CD14-positive monocyte (primary cell): ENCODE data around the gene CA10. TPM values are rescaled to one million over a fixed set of nuclear protein-coding genes. Genes with fewer than 3 reads are reported as not detected.

Source experiments
- DNase-seq, 3 donors: peaks; one replicate each; pipeline ENCODE4 v3.0.0-alpha.2; 2011 to 2022
- H2AFZ ChIP-seq: 2 replicates; pipeline ENCODE4 v1.6.0; 2012; ENCODE audit warnings: mild to moderate bottlenecking, low read depth, low read length, inconsistent platforms; ENCODE audit not compliant: insufficient read depth, poor library complexity, severe bottlenecking
- H3K27ac ChIP-seq, 2 donors: 1 replicate in 1 of 2; 2 replicates in 1 of 2; pipeline ENCODE4 v1.5.1; 2012 to 2013; ENCODE audit warnings: low read length in 2 of 2, control low read depth in 1 of 2, inconsistent platforms in 1 of 2, low read depth in 1 of 2, mild to moderate bottlenecking in 1 of 2
- H3K27me3 ChIP-seq, 2 donors: one replicate each; pipeline versions ENCODE4 v1.6.0 to v1.6.1; 2011 to 2013; ENCODE audit warnings: low read length in 2 of 2; ENCODE audit not compliant: control insufficient read depth in 2 of 2, insufficient read depth in 2 of 2
- H3K36me3 ChIP-seq, 2 donors: replicated peaks in 1 of 2; 1 replicate in 1 of 2; 2 replicates in 1 of 2; pipeline versions ENCODE4 v1.5.1 to v1.6.1; 2012 to 2013; ENCODE audit warnings: low read length in 2 of 2, control low read depth in 1 of 2, inconsistent platforms in 1 of 2, mild to moderate bottlenecking in 1 of 2; ENCODE audit not compliant: insufficient read depth in 2 of 2, control insufficient read depth in 1 of 2
- H3K4me1 ChIP-seq, 2 donors: 1 replicate in 1 of 2; 2 replicates in 1 of 2; pipeline versions ENCODE4 v1.5.1 to v1.6.1; 2012 to 2013; ENCODE audit warnings: low read length in 2 of 2, control low read depth in 1 of 2, inconsistent platforms in 1 of 2, mild to moderate bottlenecking in 1 of 2, moderate library complexity in 1 of 2; ENCODE audit not compliant: insufficient read depth in 2 of 2, control insufficient read depth in 1 of 2
- H3K4me2 ChIP-seq: replicated peaks from 2 replicates; pipeline ENCODE3; 2012; ENCODE audit warnings: low read length, moderate library complexity, mild to moderate bottlenecking; ENCODE audit not compliant: poor library complexity, severe bottlenecking; ENCODE audit errors: extremely low read depth
- H3K4me3 ChIP-seq, 3 experiments: fragments of 200-600 bp in 1 of 3; sonication (generic) in 1 of 3; replicated peaks in 1 of 3; 1 replicate in 2 of 3; 2 replicates in 1 of 3; pipeline ENCODE4 v1.5.1; 2011 to 2013; ENCODE audit warnings: low read length in 3 of 3, mild to moderate bottlenecking in 3 of 3, control low read depth in 2 of 3, low read depth in 2 of 3, inconsistent platforms in 1 of 3, moderate library complexity in 1 of 3
- H3K79me2 ChIP-seq: 2 replicates; pipeline ENCODE4 v1.6.0; 2012; ENCODE audit warnings: mild to moderate bottlenecking, control low read depth, inconsistent platforms, low read length, moderate library complexity; ENCODE audit not compliant: insufficient read depth
- H3K9ac ChIP-seq: 2 replicates; pipeline ENCODE4 v1.6.0; 2017; ENCODE audit warnings: low read length, mild to moderate bottlenecking; ENCODE audit not compliant: insufficient read depth, poor library complexity, severe bottlenecking
- H3K9me3 ChIP-seq, 2 donors: replicated peaks in 1 of 2; 1 replicate in 1 of 2; 2 replicates in 1 of 2; pipeline versions ENCODE4 v1.5.1 to v1.6.1; 2012 to 2013; ENCODE audit warnings: low read length in 2 of 2, control low read depth in 1 of 2; ENCODE audit not compliant: control insufficient read depth in 1 of 2, insufficient read depth in 1 of 2
- H4K20me1 ChIP-seq: 2 replicates; pipeline ENCODE4 v1.6.0; 2012; ENCODE audit warnings: mild to moderate bottlenecking, low read length, control low read depth, moderate library complexity; ENCODE audit not compliant: insufficient read depth
- H3K27ac Mint-ChIP-seq, 7 donors: one replicate each; pipeline ENCODE4 v1.8.0; 2020; ENCODE audit warnings: mild to moderate bottlenecking in 7 of 7, mixed read lengths in 7 of 7, moderate library complexity in 6 of 7, inconsistent platforms in 2 of 7
- H3K27me3 Mint-ChIP-seq, 3 donors: one replicate each; pipeline ENCODE4 v1.8.0; 2021 to 2022; ENCODE audit warnings: low read depth in 3 of 3, mild to moderate bottlenecking in 3 of 3, mixed read lengths in 3 of 3, moderate library complexity in 3 of 3, inconsistent platforms in 1 of 3
- H3K36me3 Mint-ChIP-seq, 2 donors: one replicate each; pipeline ENCODE4 v1.8.0; 2020; ENCODE audit warnings: mixed read lengths in 2 of 2, inconsistent platforms in 1 of 2, mild to moderate bottlenecking in 1 of 2
- H3K4me1 Mint-ChIP-seq: one replicate; pipeline ENCODE4 v1.8.0; 2020; ENCODE audit warnings: mild to moderate bottlenecking, mixed read lengths
- H3K4me3 Mint-ChIP-seq, 2 donors: one replicate each; pipeline ENCODE4 v1.8.0; 2020; ENCODE audit warnings: mild to moderate bottlenecking in 2 of 2, mixed read lengths in 2 of 2, moderate library complexity in 1 of 2
- H3K9me3 Mint-ChIP-seq, 7 donors: one replicate each; pipeline ENCODE4 v1.8.0; 2020 to 2022; ENCODE audit warnings: mixed read lengths in 7 of 7, mild to moderate bottlenecking in 6 of 7, moderate library complexity in 6 of 7, inconsistent platforms in 2 of 7
- WGBS: methylation state at CpG from one replicate; pipeline ENCODE4 v1.1.5; 2013; ENCODE audit warnings: missing lambda C conversion rate; ENCODE audit not compliant: insufficient coverage; 5-methylcytosine and 5-hydroxymethylcytosine counted together
- intact Hi-C, 2 donors: fragments of 100-400 bp; cut with micrococcal nuclease; formaldehyde crosslinking; loops; one replicate each; pipeline versions ENCODE4 v1.15.0 to v1.15.1; 2023
- polyA plus RNA-seq, 3 donors: library from polyadenylated mRNA; depleted of rRNA in 1 of 3; unstranded in 2 of 3; stranded (reverse) in 1 of 3; fragments of 300-500 nt in 2 of 3; fragments of >200 nt in 1 of 3; fragmentation: Illumina TruSeq in 2 of 3; gene quantifications; 1 replicate in 2 of 3; 2 replicates in 1 of 3; pipeline ENCODE4 v1.2.3, GENCODE V29; 2012 to 2021
- TF ChIP-seq, protein P1 (sequence below): fragments of 200-600 bp; IDR thresholded peaks from one replicate; pipeline ENCODE4 v1.8.0; 2022; ENCODE audit warnings: antibody characterized with exemption, mild to moderate bottlenecking

Gene CA10
- polyA plus RNA-seq, 3 donors = not detected

DNA sequence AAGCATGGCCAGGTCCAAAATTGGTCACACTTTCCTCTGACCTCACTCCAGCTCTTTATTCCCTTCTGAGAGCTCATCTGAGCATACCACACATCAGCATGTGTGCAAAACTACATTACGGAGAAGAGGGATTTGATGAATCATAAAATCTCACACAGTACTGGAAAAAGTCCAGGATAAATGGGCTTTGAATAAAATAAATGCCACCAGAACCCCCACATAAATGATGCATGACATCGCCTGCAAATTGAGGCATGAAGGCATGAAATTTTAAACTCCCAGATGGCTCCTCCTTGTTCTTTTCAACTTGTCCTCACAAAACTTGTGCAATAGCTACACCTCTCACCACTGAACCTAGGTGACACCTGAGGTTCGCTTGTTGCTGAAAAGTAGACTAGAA lies 439.5 kb downstream of the CA10 start:
- H3K9me3 ChIP-seq = no peaks in the 10 kb centered on the region
- no peak overlapping the region for H3K4me2 ChIP-seq
- Mint-ChIP-seq H3K9me3 (peaks cover 0 to 5% (median 4%) of the 10 kb centered on the region in 7 donors), H3K4me3 (no peak overlapping the region), H3K4me1 (no peaks in the 10 kb centered on the region), H3K27me3 (peaks cover 0 to 3% (median 0%) of the 10 kb centered on the region in 3 donors), H3K36me3 (no peaks in the 10 kb centered on the region), H3K27ac (no peak overlapping the region)
- no peak overlapping the region for H3K9ac ChIP-seq
- H3K4me3 ChIP-seq = no peak overlapping the region
- no peaks in the 10 kb centered on the region for H3K79me2 ChIP-seq
- H3K27me3 ChIP-seq = no peaks in the 10 kb centered on the region
- no peaks in the 10 kb centered on the region for H3K4me1 ChIP-seq
- no peaks in the 10 kb centered on the region for H4K20me1 ChIP-seq
- no peak overlapping the region for H2AFZ ChIP-seq
- no CpG with 5 or more reads among the region's 3 CpGs for WGBS
- no peaks in the 10 kb centered on the region for H3K36me3 ChIP-seq
- H3K27ac ChIP-seq = no peak overlapping the region
- no peak for DNase-seq
- TF ChIP-seq, protein P1, sequence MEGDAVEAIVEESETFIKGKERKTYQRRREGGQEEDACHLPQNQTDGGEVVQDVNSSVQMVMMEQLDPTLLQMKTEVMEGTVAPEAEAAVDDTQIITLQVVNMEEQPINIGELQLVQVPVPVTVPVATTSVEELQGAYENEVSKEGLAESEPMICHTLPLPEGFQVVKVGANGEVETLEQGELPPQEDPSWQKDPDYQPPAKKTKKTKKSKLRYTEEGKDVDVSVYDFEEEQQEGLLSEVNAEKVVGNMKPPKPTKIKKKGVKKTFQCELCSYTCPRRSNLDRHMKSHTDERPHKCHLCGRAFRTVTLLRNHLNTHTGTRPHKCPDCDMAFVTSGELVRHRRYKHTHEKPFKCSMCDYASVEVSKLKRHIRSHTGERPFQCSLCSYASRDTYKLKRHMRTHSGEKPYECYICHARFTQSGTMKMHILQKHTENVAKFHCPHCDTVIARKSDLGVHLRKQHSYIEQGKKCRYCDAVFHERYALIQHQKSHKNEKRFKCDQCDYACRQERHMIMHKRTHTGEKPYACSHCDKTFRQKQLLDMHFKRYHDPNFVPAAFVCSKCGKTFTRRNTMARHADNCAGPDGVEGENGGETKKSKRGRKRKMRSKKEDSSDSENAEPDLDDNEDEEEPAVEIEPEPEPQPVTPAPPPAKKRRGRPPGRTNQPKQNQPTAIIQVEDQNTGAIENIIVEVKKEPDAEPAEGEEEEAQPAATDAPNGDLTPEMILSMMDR = no peak
- intact Hi-C loops = no loop called here

DNA sequence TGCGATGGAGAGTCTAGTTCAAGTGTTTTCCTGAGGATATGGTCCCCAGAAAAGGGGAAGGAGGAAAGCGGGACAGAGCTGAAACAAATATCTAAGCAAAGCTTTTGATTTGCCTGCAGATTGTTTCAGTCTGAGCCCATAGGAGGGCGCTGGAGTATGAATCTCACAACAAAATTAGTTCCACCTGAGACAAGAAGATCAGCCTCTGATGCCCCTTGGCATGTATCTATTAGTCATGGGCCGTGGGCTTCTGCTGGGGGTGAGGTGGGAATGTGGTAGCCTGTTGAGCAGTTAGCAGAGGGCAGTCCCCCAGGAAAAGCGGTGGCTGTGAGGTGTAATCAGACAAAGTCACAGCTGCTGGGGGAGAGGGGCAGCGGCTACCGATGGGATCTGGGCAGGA lies 446.9 kb downstream of the CA10 start:
- Mint-ChIP-seq H3K27me3 (peaks cover 1 to 8% (median 5%) of the 10 kb centered on the region in 3 donors), H3K36me3 (no peaks in the 10 kb centered on the region), H3K4me3 (no peak overlapping the region), H3K27ac (peak overlapping the region in 1 of 7 donors; percentile 32), H3K4me1 (no peaks in the 10 kb centered on the region), H3K9me3 (peaks cover 0 to 4% (median under 1%) of the 10 kb centered on the region in 7 donors)
- Histone ChIP-seq H2AFZ (no peak overlapping the region), H3K79me2 (no peaks in the 10 kb centered on the region), H3K36me3 (no peaks in the 10 kb centered on the region), H4K20me1 (no peaks in the 10 kb centered on the region), H3K4me2 (no peak overlapping the region), H3K9me3 (no peaks in the 10 kb centered on the region), H3K4me1 (no peaks in the 10 kb centered on the region), H3K9ac (no peak overlapping the region), H3K27ac (no peak overlapping the region), H3K27me3 (no peaks in the 10 kb centered on the region), H3K4me3 (no peak overlapping the region)
- 63% methylated on average over 4 of the region's 7 CpGs for WGBS
- intact Hi-C loops = no loop called here
- DNase-seq = no peak
- TF ChIP-seq, protein P1 = no peak
